CD4-positive, alpha-beta T cell treated with Interferon alpha-2 for 1 hour (primary cell): ENCODE measurements around the gene TENM3.

Experiments used
- DNase-seq, 2 donors: peaks; one replicate each; pipeline ENCODE4 v3.0.0-alpha.2; 2020 to 2022

The TENM3 gene

GRCh38 chr4:182470215-182470614, 227.0 kb downstream of the TENM3 start:
- DNase-seq: no peak

- DNase-seq: no peak
Measured at GRCh38 chr4:182475539-182475938, 232.3 kb downstream of the TENM3 start.

GRCh38 chr4:182478475-182478874, 235.3 kb downstream of the TENM3 start:
- DNase-seq: peak in 1 of 2 donors; percentile 38

GRCh38 chr4:182483685-182484084, 240.5 kb downstream of the TENM3 start:
- DNase-seq: no peak

GRCh38 chr4:182486881-182487280, 243.7 kb downstream of the TENM3 start:
- no peak for DNase-seq

GRCh38 chr4:182488896-182489295, 245.7 kb downstream of the TENM3 start:
- no peak for DNase-seq

- DNase-seq: no peak
Measured at GRCh38 chr4:182489607-182490006, 246.4 kb downstream of the TENM3 start.

- DNase-seq: no peak
Measured at GRCh38 chr4:182491719-182492118, 248.5 kb downstream of the TENM3 start.

GRCh38 chr4:182492423-182492822, 249.2 kb downstream of the TENM3 start:
- DNase-seq: no peak

- no peak for DNase-seq
Measured at GRCh38 chr4:182493377-182493776, 250.2 kb downstream of the TENM3 start.

- no peak for DNase-seq
Measured at GRCh38 chr4:182494103-182494502, 250.9 kb downstream of the TENM3 start.

- no peak for DNase-seq
Measured at GRCh38 chr4:182495031-182495430, 251.8 kb downstream of the TENM3 start.

GRCh38 chr4:182495645-182496385, 252.6 kb downstream of the TENM3 start:
- no peak for DNase-seq

- DNase-seq: no peak
Measured at GRCh38 chr4:182496408-182496807, 253.2 kb downstream of the TENM3 start.

GRCh38 chr4:182502064-182502463, 258.9 kb downstream of the TENM3 start:
- no peak for DNase-seq

GRCh38 chr4:182504463-182504862, 261.3 kb downstream of the TENM3 start:
- DNase-seq: no peak

GRCh38 chr4:182507805-182508204, 264.6 kb downstream of the TENM3 start:
- no peak for DNase-seq

- no peak for DNase-seq
Measured at GRCh38 chr4:182510836-182511235, 267.6 kb downstream of the TENM3 start.

GRCh38 chr4:182513587-182514291, 270.5 kb downstream of the TENM3 start:
- no peak for DNase-seq

GRCh38 chr4:182518421-182518820, 275.2 kb downstream of the TENM3 start:
- DNase-seq: no peak

GRCh38 chr4:182519528-182519927, 276.3 kb downstream of the TENM3 start:
- no peak for DNase-seq

GRCh38 chr4:182521011-182521410, 277.8 kb downstream of the TENM3 start:
- no peak for DNase-seq

GRCh38 chr4:182528819-182529218, 285.6 kb downstream of the TENM3 start:
- DNase-seq: no peak

- no peak for DNase-seq
Measured at GRCh38 chr4:182530451-182530850, 287.2 kb downstream of the TENM3 start.
